ENCODE data around the gene GRID1.

DNA sequence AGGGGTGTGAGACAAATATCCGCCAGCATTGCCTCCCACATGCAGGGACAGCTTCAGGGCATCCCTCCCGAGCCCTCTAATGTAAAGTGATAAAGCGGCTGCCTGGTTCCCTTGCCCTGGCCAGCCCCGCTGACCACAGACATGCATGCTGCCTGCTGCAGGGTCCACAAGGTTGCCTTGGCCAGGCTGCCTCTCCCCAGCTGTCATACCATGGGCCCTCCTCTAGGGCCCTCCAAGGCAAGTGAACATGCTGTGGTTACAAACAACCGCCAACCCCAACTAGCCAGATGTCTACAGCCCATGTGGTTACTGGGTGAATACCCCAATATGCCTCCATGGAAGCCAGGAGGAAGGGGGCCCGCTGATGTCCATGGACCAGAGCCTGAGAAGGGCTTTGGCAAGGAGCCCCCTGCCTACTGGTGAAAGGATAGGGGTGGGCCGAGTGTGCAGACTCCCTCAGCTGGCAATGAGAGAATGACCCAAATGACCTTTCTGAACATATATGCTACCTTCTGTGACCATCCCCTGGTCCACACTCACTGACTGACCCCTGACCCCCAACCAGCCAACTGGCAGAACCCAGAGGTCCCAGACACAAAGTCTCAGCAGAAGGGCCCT is 37.4 kb downstream of the GRID1 start:
- TF ChIP-seq, protein P1, sequence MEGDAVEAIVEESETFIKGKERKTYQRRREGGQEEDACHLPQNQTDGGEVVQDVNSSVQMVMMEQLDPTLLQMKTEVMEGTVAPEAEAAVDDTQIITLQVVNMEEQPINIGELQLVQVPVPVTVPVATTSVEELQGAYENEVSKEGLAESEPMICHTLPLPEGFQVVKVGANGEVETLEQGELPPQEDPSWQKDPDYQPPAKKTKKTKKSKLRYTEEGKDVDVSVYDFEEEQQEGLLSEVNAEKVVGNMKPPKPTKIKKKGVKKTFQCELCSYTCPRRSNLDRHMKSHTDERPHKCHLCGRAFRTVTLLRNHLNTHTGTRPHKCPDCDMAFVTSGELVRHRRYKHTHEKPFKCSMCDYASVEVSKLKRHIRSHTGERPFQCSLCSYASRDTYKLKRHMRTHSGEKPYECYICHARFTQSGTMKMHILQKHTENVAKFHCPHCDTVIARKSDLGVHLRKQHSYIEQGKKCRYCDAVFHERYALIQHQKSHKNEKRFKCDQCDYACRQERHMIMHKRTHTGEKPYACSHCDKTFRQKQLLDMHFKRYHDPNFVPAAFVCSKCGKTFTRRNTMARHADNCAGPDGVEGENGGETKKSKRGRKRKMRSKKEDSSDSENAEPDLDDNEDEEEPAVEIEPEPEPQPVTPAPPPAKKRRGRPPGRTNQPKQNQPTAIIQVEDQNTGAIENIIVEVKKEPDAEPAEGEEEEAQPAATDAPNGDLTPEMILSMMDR (optimal IDR thresholded peaks at IDR 0.05 in 1 of 3, IDR thresholded peaks at IDR 0.05 in 1 of 3, conservative IDR thresholded peaks at IDR 0.05 in 1 of 3; ENCODE audit: extremely low read depth in 1 of 3, insufficient read depth in 2 of 3, low read length in 3 of 3): no peak
- TF ChIP-seq EZH2 (IDR thresholded peaks at IDR 0.05; ENCODE audit: low read length): no peak
